ENCODE results near the gene PLCB4.

- TF ChIP-seq POLR2AphosphoS5 (IDR thresholded peaks at IDR 0.05) (no peak), CTCF (IDR thresholded peaks at IDR 0.05) (no peak), EP300 (IDR thresholded peaks at IDR 0.05) (no peak), POLR2A (IDR thresholded peaks at IDR 0.05) (no peak)
These were observed 300.7 kb downstream of the PLCB4 start for GRCh38 chr20:9369557-9369956.
